NOMO-1 treated with DMSO at 0.1 percent for 48 hours (cell line): Measurements from ENCODE around the gene KAZN.

Source experiments
- DNase-seq: peaks from one replicate; lab custom pipeline; 2025; ENCODE audit not compliant: unreplicated experiment; lab: John Stamatoyannopoulos, UW

The KAZN gene

GRCh38 chr1:15016526-15016925 lies 418.0 kb downstream of the KAZN start:
- no peak for DNase-seq

GRCh38 chr1:15017120-15017519 lies 418.6 kb downstream of the KAZN start:
- no peak for DNase-seq

GRCh38 chr1:15018767-15019166 lies 420.3 kb downstream of the KAZN start:
- DNase-seq, result no peak

GRCh38 chr1:15020943-15021745 lies 422.7 kb downstream of the KAZN start:
- DNase-seq, result no peak

- no peak for DNase-seq
These were observed 423.6 kb downstream of the KAZN start for GRCh38 chr1:15022048-15022447.

- no peak for DNase-seq
These were observed 424.7 kb downstream of the KAZN start for GRCh38 chr1:15023205-15023604.

- DNase-seq, result no peak
These were observed 425.5 kb downstream of the KAZN start for GRCh38 chr1:15023976-15024375.

GRCh38 chr1:15026117-15026489 lies 427.6 kb downstream of the KAZN start:
- no peak for DNase-seq

GRCh38 chr1:15027515-15027986 lies 429.1 kb downstream of the KAZN start:
- DNase-seq, result peak; percentile 1

GRCh38 chr1:15028102-15028501 lies 429.6 kb downstream of the KAZN start:
- DNase-seq, result no peak

GRCh38 chr1:15028616-15029015 lies 430.1 kb downstream of the KAZN start:
- no peak for DNase-seq

- no peak for DNase-seq
These were observed 430.6 kb downstream of the KAZN start for GRCh38 chr1:15029036-15029435.

- DNase-seq, result no peak
These were observed 431.3 kb downstream of the KAZN start for GRCh38 chr1:15029786-15030185.

GRCh38 chr1:15031251-15031933 lies 432.9 kb downstream of the KAZN start:
- DNase-seq, result no peak

GRCh38 chr1:15033264-15033663 lies 434.8 kb downstream of the KAZN start:
- no peak for DNase-seq

GRCh38 chr1:15034656-15035055 lies 436.2 kb downstream of the KAZN start:
- no peak for DNase-seq

- DNase-seq, result no peak
These were observed 436.8 kb downstream of the KAZN start for GRCh38 chr1:15035236-15035635.

GRCh38 chr1:15036101-15036500 lies 437.6 kb downstream of the KAZN start:
- no peak for DNase-seq

GRCh38 chr1:15038232-15039016 lies 439.9 kb downstream of the KAZN start:
- no peak for DNase-seq

GRCh38 chr1:15039017-15039648 lies 440.6 kb downstream of the KAZN start:
- DNase-seq, result no peak

- no peak for DNase-seq
These were observed 441.4 kb downstream of the KAZN start for GRCh38 chr1:15039901-15040300.
